DOHH2 (cell line): ENCODE results near the gene OR13J1.

Experiments used
- CTCF ChIP-seq: fragments of 200-600 bp; sonication (generic); IDR thresholded peaks from one replicate; pipeline ENCODE4 v1.5.1; 2014; ENCODE audit warnings: antibody characterized with exemption, mild to moderate bottlenecking, low read depth, low read length; ENCODE audit not compliant: poor library complexity, severe bottlenecking
- EZH2phosphoT487 ChIP-seq: fragments of 200-600 bp; sonication (generic); IDR thresholded peaks from 2 replicates; pipeline ENCODE4 v1.6.1; 2017; ENCODE audit warnings: borderline replicate concordance, mild to moderate bottlenecking, antibody characterized with exemption, low read length, moderate library complexity, mixed read lengths

DNA sequence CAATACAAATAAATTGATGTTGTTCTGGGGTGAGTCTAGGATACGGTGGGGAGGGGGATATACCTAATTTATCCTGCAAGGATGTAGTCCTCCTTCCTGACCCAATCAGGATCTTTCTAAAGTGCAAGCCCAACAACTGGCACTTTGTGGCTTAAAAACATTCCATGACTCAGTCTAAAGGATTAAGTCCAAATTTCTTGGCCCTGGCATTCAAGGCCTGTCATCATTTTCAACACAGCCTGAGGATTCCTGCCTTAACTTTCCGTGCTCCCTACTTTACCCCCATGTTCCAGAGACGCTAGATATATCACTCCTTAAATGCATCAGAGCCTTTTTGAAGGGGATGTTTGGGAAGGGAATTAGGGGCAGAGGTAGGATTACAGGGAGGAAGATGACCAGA lies 42.7 kb downstream of the OR13J1 start:
- no peak for TF ChIP-seq CTCF
- TF ChIP-seq EZH2phosphoT487 = no peak
